Measurements from ENCODE around the gene SDCCAG8.

Gene SDCCAG8

GRCh38 chr1:243489681-243490546 is 234.1 kb downstream of the SDCCAG8 start:
- ChIA-PET POLR2A (no interaction called here), CTCF (interaction anchor here (0.6 kb wide), 1 partner anchor 207 kb away, joined by 5 read pairs; no protein-coding TSS in a partner anchor)
- Histone ChIP-seq H3K27ac (ENCODE audit: extremely low read depth, low read depth, low read length) (no peak overlapping the region), H3K4me3 (ENCODE audit: low read depth, low read length) (no peak overlapping the region), H3K4me1 (ENCODE audit: control insufficient read depth, insufficient read depth, low read length) (no peaks in the 10 kb centered on the region), H3K36me3 (ENCODE audit: control insufficient read depth in 2 of 2, insufficient read depth in 1 of 2, low read length in 2 of 2) (no peaks in the 10 kb centered on the region), H3K9me3 (ENCODE audit: control insufficient read depth, insufficient read depth, low read depth, low read length) (no peaks in the 10 kb centered on the region)
- no peak for TF ChIP-seq INSM2 (tag by site-specific recombination; IDR thresholded peaks at IDR 0.05)
- TF ChIP-seq HOXD13 (CRISPR knock-in tag; IDR thresholded peaks at IDR 0.05; ENCODE audit: borderline replicate concordance) = no peak
- TF ChIP-seq ZNF398 (tag by site-specific recombination; IDR thresholded peaks at IDR 0.05) = no peak
- no peak for TF ChIP-seq BCL6B (tag by site-specific recombination; IDR thresholded peaks at IDR 0.05)
- no peak for TF ChIP-seq PRDM2 (tag by site-specific recombination; IDR thresholded peaks at IDR 0.05; ENCODE audit: borderline replicate concordance)
- TF ChIP-seq ZNF133 (tag by site-specific recombination; IDR thresholded peaks at IDR 0.05) = no peak
- no peak for TF ChIP-seq ZNF292 (tag by site-specific recombination; IDR thresholded peaks at IDR 0.05; ENCODE audit: borderline replicate concordance, low read depth)
- TF ChIP-seq WT1 (tag by site-specific recombination; IDR thresholded peaks at IDR 0.05) = no peak
- TF ChIP-seq ZBTB8A (tag by site-specific recombination; IDR thresholded peaks at IDR 0.05) = no peak
- TF ChIP-seq ZNF768 (tag by site-specific recombination; IDR thresholded peaks at IDR 0.05) = no peak

Measured in HEK293 (cell line).